Activated CD4-positive, alpha-beta T cell treated with anti-CD3 and anti-CD28 coated beads, Interleukin-2, amount 10 ng/mL, durations not matched to agents 7 days and 5 days (primary cell): ENCODE results near the gene PROSER2. TPM values are rescaled to one million over a fixed set of nuclear protein-coding genes. Genes with fewer than 3 reads are reported as not detected.

ENCODE experiments used
- total RNA-seq, 2 experiments: library from RNA; stranded (reverse); gene quantifications; one replicate each; pipeline ENCODE4 v1.2.3, GENCODE V29; 2021

Gene PROSER2
- total RNA-seq, 2 experiments from 2014 or later, result 0.27 to 0.31 TPM

Other genes starting within 250 kb of the PROSER2 start
- 1 to 10 TPM; 3.1 to 4.0 TPM for gene USP6NL, start 211.7 kb upstream of the PROSER2 start, total RNA-seq
- gene ECHDC3, start 81.0 kb upstream of the PROSER2 start, total RNA-seq, result 1 to 10 TPM; 1.0 to 1.1 TPM
- gene UPF2, start 219.5 kb downstream of the PROSER2 start, total RNA-seq, result 10 to 100 TPM; 31.3 to 39.2 TPM
- 10 to 100 TPM; 19.8 to 20.2 TPM for gene DHTKD1, start 245.6 kb downstream of the PROSER2 start, total RNA-seq